Measurements from ENCODE around the gene ABCA1.
"Not testable (repeated sequence)": the region's sequence is repeated elsewhere in the genome, so short reads cannot be mapped to it uniquely, and the experiment has no call there.

The ABCA1 gene

GRCh38 chr9:104903609-104904008 lies 24.3 kb downstream of the ABCA1 start:
- no peak for DNase-seq

GRCh38 chr9:104900871-104901270 lies 27.1 kb downstream of the ABCA1 start:
- no peak for DNase-seq

- no peak for DNase-seq
These were observed 27.6 kb downstream of the ABCA1 start for GRCh38 chr9:104900324-104900723.

- DNase-seq: no peak
These were observed 28.2 kb downstream of the ABCA1 start for GRCh38 chr9:104899759-104900247.

GRCh38 chr9:104898376-104898775 lies 29.6 kb downstream of the ABCA1 start:
- not testable (repeated sequence) for DNase-seq

GRCh38 chr9:104896131-104896530 lies 31.8 kb downstream of the ABCA1 start:
- DNase-seq: no peak

GRCh38 chr9:104895572-104895971 lies 32.4 kb downstream of the ABCA1 start:
- DNase-seq: no peak

GRCh38 chr9:104892701-104893100 lies 35.3 kb downstream of the ABCA1 start:
- DNase-seq: no peak

- no peak for DNase-seq
These were observed 37.6 kb downstream of the ABCA1 start for GRCh38 chr9:104890433-104890770.

- no peak for DNase-seq
These were observed 41.9 kb downstream of the ABCA1 start for GRCh38 chr9:104885818-104886709.

GRCh38 chr9:104883169-104883568 lies 44.8 kb downstream of the ABCA1 start:
- no peak for DNase-seq

- DNase-seq: no peak
These were observed 45.4 kb downstream of the ABCA1 start for GRCh38 chr9:104882566-104882965.

- DNase-seq: no peak
These were observed 45.9 kb downstream of the ABCA1 start for GRCh38 chr9:104882086-104882485.

GRCh38 chr9:104879555-104880309 lies 48.2 kb downstream of the ABCA1 start:
- no peak for DNase-seq

GRCh38 chr9:104876587-104876986 lies 51.4 kb downstream of the ABCA1 start:
- DNase-seq: no peak

GRCh38 chr9:104875897-104876296 lies 52.1 kb downstream of the ABCA1 start:
- DNase-seq: no peak

- DNase-seq: no peak
These were observed 52.6 kb downstream of the ABCA1 start for GRCh38 chr9:104875320-104875719.

GRCh38 chr9:104873489-104873850 lies 54.5 kb downstream of the ABCA1 start:
- DNase-seq: no peak

GRCh38 chr9:104872656-104873488 lies 55.1 kb downstream of the ABCA1 start:
- DNase-seq: no peak

- no peak for DNase-seq
These were observed 55.9 kb downstream of the ABCA1 start for GRCh38 chr9:104871961-104872527.

- no peak for DNase-seq
These were observed 58.1 kb downstream of the ABCA1 start for GRCh38 chr9:104869811-104870210.

GRCh38 chr9:104868687-104869404 lies 59.1 kb downstream of the ABCA1 start:
- DNase-seq: no peak
